Nucleus accumbens (tissue), 56 donors: ENCODE measurements around the gene TBCD.

Experiments used
- DNase-seq, 56 donors: peaks; one replicate each; lab custom pipeline; 2025; lab: John Stamatoyannopoulos, UW

The TBCD gene

GRCh38 chr17:82876602-82877379, 124.9 kb downstream of the TBCD start:
- DNase-seq: peak in 49 of 56 donors; percentile 7 to 81 (median 55)

- no peak for DNase-seq
These were observed 126.7 kb downstream of the TBCD start for GRCh38 chr17:82878527-82878926.

- DNase-seq: no peak
These were observed 127.4 kb downstream of the TBCD start for GRCh38 chr17:82879241-82879640.

- DNase-seq: no peak
These were observed 128.9 kb downstream of the TBCD start for GRCh38 chr17:82880620-82881323.

- DNase-seq: peak in 1 of 56 donors; percentile 14
These were observed 129.5 kb downstream of the TBCD start for GRCh38 chr17:82881324-82881823.

GRCh38 chr17:82881900-82882714, 130.2 kb downstream of the TBCD start:
- peak in 12 of 56 donors; percentile 11 to 50 (median 30) for DNase-seq

GRCh38 chr17:82882715-82883418, 131.0 kb downstream of the TBCD start:
- DNase-seq: no peak

- DNase-seq: no peak
These were observed 131.7 kb downstream of the TBCD start for GRCh38 chr17:82883419-82884031.

- DNase-seq: no peak
These were observed 132.6 kb downstream of the TBCD start for GRCh38 chr17:82884341-82884969.

- DNase-seq: no peak
These were observed 133.1 kb downstream of the TBCD start for GRCh38 chr17:82884970-82885353.

GRCh38 chr17:82887255-82888164, 135.6 kb downstream of the TBCD start:
- no peak for DNase-seq

GRCh38 chr17:82888583-82889495, 137.0 kb downstream of the TBCD start:
- peak in 2 of 56 donors; percentile 25 to 44 for DNase-seq

- DNase-seq: no peak
These were observed 137.9 kb downstream of the TBCD start for GRCh38 chr17:82889496-82890338.

- no peak for DNase-seq
These were observed 138.5 kb downstream of the TBCD start for GRCh38 chr17:82890339-82890730.

GRCh38 chr17:82890926-82891678, 139.2 kb downstream of the TBCD start:
- DNase-seq: no peak
